Endothelial cell of hepatic sinusoid (primary cell): ENCODE data around the gene SPECC1L.

Experiments used
- in situ Hi-C: cut with HindIII; loops from 2 replicates; pipeline ENCODE4 v1.10.0; 2017; ENCODE audit warnings: low sequenced_read_pairs

Gene SPECC1L

DNA sequence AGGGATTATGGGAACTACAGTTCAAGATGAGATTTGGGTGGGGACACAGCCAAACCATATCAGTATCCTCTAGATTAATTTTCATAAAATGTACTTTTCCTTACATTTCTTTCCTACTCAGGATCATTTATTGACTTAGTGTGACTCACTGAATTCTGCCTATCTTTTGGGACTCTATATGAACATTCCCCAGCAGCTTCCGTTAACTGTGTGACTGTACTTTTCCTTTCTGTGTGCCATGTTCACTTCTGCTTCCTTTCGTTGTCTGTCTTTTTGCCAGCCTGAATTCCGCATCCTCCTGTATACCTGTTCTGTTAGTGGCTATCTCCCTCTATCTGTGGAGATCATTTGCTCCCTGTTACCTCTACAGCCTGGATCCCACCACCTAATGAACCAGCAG lies 48.8 kb downstream of the SPECC1L start:
- in situ Hi-C loops: no loop called here

DNA sequence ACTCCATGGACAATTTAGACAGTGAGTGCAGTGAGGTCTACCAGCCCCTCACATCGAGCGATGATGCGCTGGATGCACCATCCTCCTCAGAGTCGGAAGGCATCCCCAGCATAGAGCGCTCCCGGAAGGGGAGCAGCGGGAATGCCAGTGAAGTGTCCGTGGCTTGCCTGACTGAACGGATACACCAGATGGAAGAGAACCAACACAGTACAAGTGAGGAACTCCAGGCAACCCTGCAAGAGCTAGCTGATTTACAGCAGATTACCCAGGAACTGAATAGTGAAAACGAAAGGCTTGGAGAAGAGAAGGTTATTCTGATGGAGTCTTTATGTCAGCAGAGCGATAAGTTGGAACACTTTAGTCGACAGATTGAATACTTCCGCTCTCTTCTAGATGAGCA lies 51.4 kb downstream of the SPECC1L start:
- in situ Hi-C loops: no loop called here

DNA sequence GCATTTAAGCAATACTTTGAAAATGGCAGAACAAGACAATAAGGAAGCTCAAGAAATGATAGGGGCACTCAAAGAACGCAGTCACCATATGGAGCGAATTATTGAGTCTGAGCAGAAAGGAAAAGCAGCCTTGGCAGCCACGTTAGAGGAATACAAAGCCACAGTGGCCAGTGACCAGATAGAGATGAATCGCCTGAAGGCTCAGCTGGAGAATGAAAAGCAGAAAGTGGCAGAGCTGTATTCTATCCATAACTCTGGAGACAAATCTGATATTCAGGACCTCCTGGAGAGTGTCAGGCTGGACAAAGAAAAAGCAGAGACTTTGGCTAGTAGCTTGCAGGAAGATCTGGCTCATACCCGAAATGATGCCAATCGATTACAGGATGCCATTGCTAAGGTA lies 51.9 kb downstream of the SPECC1L start:
- in situ Hi-C loops: no loop called here

DNA sequence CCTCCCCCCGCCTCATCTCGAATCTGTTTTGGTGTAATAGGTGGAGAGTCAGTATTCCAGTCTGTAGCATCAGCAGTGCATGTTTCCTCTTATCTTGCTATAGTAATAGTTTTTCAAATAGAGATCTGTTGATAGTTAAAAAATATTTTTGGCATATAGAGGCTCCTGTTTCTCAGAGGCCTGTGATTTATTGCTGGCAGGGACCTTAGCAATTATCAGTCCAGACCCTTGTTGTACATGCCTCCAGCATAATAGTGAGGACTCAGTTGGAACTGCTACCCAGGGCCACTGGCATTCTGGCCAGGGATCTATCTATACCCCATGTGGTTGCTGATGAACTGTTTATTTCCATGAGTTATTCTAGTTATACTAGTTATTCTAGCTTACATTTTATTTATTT lies 52.6 kb downstream of the SPECC1L start:
- in situ Hi-C loops: no loop called here

DNA sequence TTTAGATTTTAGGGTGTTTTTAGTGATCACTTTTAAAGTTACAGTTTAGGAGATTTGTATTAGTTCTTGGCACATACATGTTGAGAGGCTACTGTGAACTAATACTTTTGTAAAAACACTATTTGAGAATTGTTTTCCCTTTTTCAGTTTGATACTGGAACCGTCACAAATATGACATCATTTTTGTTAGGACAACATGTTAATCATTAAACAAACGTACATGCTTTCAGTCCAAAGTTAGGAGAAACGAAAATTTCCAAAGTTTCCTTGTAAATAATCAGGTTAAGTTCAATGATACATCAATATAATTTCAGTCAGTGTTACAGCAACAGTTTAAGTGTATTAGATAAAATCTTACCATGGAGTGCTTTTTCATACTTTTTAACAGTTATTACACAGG lies 53.1 kb downstream of the SPECC1L start:
- in situ Hi-C loops: no loop called here

DNA sequence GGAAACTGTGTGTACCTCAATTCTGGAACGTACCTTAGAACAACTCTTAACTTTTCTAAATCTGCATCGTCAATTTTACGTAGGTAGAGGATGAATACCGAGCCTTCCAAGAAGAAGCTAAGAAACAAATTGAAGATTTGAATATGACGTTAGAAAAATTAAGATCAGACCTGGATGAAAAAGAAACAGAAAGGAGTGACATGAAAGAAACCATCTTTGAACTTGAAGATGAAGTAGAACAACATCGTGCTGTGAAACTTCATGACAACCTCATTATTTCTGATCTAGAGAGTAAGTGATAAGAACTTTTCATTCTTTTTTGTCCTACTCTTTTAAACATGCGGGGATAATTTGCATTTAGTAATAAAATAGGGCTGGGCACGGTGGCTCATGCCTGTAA lies 53.5 kb downstream of the SPECC1L start:
- in situ Hi-C loops: no loop called here

DNA sequence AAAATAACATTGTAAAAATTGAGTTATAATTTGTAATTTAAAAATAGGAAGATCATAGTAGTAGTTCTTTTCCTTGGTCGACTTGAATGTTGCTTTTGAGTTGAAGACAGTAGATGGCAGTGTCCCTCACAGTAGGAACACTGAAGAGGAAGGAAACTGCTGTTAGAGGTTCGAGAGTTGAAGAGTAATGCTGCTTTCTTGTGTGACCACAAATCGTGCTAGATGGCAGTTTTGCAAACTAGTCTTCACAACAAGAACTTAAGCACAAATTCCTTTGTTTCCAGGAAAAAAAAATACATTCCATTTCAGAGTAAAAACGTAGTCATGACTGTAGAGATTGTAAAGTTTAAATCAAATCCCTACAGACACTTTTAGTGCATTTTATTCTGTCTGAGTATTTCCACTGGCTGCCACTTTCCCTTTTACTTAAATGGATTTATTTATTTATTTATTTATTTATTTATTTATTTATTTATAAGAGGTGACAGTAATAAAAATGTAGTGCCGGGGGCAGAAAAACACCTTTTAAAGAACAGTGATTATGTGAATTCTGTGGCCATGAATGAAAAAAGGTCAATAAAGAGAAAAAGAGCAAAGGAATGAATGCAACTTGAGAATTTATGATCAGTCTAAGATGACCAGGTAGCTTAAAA lies 54.6 kb downstream of the SPECC1L start:
- in situ Hi-C loops: no loop called here

DNA sequence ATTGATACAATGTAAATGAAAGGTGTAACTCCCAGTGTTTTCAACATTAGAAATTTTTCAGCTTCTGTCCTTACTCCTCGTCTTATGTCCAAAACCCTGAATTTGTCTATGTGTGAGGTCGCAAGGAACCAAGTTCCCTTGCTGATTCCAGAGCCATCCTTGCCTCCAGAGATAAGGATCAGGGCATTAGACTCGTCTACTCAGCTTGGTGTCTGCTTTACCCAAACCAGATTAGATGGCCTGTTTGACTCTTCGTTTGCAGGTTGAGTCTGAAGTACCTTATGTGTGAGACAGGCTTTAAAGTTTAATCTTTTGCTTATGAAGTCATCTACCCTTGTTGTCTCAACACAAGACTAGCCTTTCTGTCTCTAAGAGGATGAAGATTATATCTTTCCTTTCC lies 55.6 kb downstream of the SPECC1L start:
- in situ Hi-C loops: no loop called here

DNA sequence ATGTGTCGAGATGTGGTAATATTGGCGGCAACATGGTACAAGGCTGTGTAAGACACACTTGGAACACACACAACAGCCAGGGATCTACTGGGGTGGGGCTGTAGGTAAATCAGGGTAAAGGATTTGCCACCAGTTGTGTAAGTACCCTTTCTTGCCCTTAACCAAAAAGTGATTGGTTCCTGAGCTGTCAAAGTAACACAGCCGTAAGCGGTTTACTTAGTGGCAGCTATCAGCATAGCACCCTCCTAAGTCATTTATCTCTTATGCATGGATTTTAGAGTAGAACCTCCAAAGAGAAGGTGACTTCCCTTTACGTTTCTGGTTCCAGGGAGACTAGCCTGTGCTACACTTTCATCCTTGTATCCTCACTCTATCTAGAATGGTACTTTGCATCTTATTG lies 57.2 kb downstream of the SPECC1L start:
- in situ Hi-C loops: no loop called here

DNA sequence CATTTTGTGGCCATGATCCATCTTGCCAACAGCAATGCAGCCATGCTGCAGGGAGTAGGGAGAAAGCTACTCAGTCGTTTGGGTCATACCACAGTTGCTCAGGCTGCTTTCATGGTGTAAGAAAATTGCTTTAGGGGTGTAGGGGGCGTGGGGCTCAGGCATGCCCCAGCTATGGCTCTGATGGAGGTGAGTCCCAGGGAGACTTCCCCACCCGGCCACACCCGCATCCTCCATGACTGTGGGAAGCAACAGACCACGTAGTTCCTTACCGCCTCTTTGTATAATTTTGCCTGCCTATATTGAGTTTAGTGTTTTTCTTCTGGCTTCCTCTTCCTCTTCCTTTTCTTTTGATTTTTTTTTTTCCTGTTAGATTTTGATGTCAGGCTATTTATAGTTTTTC lies 58.8 kb downstream of the SPECC1L start:
- in situ Hi-C loops: no loop called here

DNA sequence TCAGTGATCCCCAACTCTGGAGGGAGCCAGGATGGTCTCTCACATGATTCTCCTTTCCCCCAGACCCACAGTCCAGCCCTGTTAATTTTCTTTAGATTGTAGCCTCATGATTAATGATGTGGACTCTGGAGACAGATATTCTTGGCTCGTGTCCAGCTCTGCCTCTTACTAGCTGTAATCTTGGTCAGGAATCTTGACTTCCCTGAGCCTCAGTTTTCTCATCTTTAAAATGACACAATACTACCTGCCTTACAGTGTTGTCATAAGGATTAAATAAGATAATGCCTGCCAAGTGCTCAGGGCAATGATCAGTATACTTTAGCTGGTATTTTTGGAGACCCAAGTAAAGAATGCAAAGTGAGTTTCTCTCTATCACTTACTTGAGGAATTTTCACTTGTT lies 60.0 kb downstream of the SPECC1L start:
- in situ Hi-C loops: no loop called here

DNA sequence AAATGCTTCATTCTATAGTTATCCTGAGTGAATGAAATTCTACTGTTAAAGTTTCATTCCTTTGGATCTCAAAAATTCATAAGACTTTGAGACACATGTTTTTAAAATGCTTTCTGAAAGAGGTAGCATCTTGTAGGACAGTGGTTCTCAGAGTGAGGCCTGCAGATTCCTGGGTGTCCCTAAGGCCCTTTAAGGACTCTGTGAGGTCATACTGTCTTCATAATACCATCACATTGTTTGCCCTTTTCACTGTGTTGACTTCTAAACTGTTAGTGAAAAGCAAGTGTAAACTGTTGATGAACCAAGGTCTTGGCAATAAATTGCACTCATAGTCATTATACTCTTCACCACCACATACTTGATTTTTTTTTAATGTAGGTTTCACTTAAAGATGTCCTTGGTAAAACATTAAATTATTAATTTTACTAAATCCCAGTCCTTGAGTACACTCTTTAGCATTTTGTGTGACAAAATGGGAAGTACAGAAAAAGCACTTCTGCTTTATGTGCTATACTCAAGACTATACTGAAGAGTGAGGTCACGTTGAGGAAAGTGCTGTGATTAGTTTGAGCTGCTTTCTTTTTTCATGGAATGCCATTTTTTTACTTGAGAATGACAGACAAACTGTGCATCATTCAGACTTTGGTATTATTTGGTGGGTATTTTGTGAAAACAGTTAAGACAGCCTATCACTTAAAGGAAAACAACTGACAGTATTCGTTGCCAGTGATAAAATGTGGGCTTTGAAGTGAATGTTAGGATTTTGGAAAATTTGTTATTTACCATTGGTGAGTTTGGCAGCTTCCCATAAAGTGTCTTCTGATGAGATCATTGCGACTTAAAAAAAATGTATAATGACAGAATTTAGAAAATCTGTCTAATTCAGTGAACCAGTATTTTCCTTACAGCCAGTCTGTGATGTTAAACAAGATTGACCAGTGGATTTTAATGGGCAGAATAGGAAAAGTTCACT lies 61.1 kb downstream of the SPECC1L start:
- in situ Hi-C loops: no loop called here

DNA sequence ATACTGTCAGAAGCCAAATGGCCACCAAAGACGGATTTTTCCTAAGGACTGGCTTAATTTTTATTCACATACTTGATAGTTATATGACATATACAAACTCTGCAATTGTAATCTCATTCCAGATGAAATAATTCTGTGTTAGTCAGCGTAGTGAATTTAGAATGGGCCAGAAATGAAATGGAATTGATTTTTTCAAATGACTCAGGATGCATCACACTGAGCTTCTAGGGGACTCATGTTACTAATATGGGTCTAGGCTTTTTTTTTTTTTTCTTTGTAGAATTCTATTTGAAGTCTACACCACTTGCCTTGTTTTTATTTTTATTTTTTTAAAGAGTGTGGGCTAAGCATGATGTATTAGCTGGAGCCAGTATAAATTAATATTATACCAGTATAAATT lies 62.7 kb downstream of the SPECC1L start:
- in situ Hi-C loops: no loop called here

DNA sequence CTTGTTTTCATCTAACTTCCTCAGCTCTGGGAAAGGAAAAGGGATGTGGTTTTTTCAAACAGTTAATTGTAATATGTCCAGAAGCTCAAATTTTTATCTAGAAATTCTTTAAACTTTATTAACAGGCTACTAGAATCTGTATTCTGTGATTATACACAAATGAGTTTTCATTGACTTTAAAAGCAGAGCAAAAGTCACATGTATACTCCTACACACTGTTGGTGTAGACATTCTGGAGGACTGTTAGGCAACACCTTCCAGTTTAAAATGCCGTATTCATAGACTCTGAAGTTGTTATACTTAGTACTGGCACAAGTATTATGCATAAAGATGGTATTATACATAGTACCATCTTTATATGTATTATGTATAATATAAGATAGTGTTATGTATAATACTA lies 64.9 kb downstream of the SPECC1L start:
- in situ Hi-C loops: no loop called here

DNA sequence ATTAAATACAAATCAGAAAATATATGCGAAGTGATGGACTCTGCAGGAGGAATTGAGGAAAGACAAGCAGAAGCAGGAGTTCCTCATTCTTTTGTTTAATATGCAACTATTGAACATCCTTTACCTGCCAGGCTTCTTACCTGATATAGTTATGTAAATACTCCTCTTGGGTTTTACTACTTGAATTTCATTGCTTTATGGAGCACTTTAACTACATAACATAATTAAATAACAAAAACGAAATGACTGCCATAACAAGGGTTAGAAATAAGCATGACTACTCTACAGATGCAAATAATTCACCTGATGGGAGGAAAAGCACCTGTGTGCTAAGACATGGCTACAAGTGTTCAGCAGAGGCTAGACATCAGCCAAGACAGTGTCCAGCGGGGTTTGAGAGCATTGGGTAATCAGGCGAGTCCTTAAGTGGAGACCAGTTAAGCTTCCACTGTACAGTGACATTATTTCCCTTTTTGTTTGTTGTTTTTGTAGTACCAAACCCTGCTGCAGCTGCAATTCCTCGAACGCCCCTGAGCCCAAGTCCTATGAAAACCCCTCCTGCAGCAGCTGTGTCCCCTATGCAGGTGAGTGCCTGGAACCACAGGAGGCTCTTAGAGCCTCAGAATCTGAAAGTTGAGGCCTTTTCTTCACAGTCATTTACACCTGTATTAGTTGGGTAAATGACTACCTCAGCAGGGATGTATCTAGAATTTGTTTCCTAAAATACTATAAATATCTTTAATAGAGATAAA lies 67.4 kb downstream of the SPECC1L start:
- in situ Hi-C loops: no loop called here

DNA sequence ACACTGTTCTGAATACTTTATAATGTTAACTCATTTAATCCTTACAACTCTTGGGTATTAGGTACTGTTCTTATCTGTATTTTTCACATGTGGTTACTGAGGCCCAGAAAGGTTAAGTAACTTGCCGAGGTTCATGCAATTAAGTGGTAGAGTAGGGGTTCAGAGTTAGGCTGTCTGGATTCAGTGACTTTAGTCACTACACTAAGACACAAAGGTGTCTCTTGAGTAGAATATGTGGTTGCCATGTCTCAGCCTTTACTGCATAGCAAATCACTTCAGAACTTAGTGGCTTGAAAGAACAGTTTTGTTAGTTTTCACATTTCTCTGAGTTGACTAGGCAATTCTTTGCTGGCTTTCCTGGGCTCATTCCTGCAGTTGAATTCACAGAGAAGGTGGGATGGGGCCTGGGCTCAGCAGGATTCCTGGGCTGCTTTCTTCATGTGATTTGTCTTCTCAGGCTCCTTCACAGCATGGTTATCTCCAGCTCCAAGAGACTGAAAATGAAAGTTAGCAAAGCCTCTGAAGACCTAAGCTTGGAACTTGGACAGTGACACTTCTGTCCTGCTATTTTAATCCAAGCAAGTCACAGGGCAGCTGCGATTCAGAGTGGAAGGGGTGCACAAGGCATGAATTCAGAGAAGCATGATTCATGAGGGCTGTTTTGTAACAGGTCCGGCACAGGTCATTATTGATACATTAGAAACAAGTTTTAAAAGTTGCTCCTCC lies 68.3 kb downstream of the SPECC1L start:
- in situ Hi-C loops: no loop called here

DNA sequence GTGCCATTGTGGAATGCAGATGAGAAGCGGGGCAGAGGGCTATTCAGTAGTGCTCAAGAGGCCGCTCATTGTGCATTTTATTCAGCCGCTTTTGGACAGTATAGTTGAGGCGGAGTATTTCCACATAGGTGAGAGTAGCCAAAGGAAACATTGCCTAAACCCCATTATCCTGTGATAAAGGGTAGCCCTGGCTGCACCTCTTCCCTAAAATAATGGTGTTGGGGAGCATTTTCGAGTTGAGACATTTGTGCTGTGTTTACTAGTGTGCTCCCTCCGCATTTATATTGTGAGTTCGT lies 68.8 kb downstream of the SPECC1L start:
- in situ Hi-C loops: no loop called here

DNA sequence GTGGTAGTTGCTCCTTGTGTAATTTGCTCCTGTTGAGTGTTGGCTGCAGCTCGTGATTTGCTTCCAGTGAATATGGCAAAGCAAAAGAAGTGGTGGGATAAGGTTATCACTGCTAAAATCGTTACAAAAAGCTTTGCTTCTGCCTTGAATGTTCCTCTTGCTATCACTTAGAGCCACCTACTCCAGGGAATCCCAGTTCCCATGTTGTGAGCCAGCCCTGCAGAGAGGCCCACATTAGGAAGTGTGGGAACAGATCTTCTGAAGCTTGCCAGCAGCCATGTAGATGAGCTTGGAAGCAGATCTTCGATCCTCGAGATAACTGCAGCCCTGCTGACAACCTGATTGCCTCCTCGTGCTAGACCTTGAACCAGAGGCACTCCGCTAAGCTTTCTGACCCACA lies 71.0 kb downstream of the SPECC1L start:
- in situ Hi-C loops: no loop called here

DNA sequence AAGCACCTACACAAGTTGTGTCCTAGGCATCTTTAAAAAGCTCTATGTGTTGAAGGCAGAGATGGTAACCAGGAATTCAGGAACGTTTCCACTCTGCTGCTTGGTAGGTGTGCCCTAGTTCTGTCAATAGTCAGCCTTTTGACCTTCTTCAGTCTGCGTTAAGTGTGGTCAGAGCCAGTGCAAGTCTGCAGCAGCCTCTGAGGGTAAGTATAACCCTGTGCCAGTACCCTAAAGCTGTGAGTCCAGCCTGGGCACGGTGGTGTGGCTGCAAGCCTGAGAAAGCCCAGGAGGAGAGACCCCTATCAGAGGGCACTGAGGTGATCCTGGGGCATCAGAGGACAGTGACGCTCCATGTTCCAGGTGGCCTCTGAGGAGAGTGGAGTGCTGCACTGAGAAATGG lies 80.0 kb downstream of the SPECC1L start:
- in situ Hi-C loops: loop anchor here (5.0 kb wide), 1 partner anchor 57 kb away; no protein-coding TSS in a partner anchor

DNA sequence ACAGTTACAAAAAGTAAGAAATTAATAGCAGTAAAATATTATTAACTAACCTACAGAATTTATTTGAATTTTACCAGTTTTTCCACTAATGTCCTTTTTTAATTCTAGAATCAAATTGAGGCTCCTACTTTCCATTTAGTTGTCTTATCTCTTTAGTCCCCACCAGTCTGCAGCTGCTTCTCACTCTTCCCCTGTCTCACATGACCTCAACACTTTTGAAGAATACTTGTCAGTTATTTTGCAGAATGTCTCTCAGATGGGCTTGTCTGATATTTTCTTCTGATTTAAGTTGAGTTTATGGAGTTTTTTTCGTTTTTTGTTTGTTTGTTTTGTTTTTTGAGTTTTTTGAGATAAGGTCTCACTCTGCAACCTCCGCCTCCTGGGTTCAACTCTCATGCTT lies 82.5 kb downstream of the SPECC1L start:
- in situ Hi-C loops: loop anchor here (5.0 kb wide), 1 partner anchor 54 kb away; no protein-coding TSS in a partner anchor

DNA sequence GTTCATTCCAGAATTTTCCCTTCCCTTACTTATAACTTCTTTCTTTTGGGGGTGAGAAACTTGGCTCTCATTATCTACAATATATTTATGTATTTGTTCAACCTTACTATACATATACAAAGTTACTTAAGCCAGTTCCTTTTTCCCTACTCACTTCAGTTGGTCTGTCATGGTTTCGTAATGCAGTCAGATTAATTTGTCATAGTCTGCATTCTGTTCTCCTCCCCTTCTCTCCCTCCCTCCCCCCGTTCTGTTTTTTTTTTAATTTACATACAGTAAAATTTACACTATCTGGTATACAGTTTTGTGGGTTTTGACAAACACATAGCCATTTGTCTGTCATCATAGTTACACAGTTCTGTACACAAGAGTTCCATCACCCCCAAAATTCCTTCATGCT lies 84.9 kb downstream of the SPECC1L start:
- in situ Hi-C loops: no loop called here
